ENCODE data around the gene CBARP.
A peak's percentile ranks its signal among the peaks of the same experiment; 100 is the strongest.

The CBARP gene

GRCh38 chr19:1243768-1244692 lies 6.2 kb upstream of the CBARP start:
- TF ChIP-seq SUZ12 (IDR thresholded peaks at IDR 0.05; ENCODE audit: extremely low read depth, insufficient read depth, insufficient read length) (no peak), YY1 (IDR thresholded peaks at IDR 0.05; ENCODE audit: insufficient read depth, insufficient read length) (no peak), ZNF274 (IDR thresholded peaks at IDR 0.05; ENCODE audit: low read depth, low read length) (no peak)
- no peak for DNase-seq (ENCODE audit: low read depth, low spot score)
- H3K4me3 ChIP-seq (ENCODE audit: insufficient read length, low read depth) = no peak overlapping the region
- no peaks in the 10 kb centered on the region for H3K9me3 ChIP-seq (ENCODE audit: insufficient read depth, low read length)
- peak overlapping the region; percentile 53 for H3K9ac ChIP-seq (ENCODE audit: insufficient read length, low read depth)
- H3K27me3 ChIP-seq (ENCODE audit: insufficient read depth, insufficient read length) = peaks cover 9% of the 10 kb centered on the region
- peaks cover 40% of the 10 kb centered on the region for H3K4me1 ChIP-seq (ENCODE audit: insufficient read depth, insufficient read length)
- H3K36me3 ChIP-seq (ENCODE audit: insufficient read depth, insufficient read length, low read length) = peaks cover 32% of the 10 kb centered on the region

DNA sequence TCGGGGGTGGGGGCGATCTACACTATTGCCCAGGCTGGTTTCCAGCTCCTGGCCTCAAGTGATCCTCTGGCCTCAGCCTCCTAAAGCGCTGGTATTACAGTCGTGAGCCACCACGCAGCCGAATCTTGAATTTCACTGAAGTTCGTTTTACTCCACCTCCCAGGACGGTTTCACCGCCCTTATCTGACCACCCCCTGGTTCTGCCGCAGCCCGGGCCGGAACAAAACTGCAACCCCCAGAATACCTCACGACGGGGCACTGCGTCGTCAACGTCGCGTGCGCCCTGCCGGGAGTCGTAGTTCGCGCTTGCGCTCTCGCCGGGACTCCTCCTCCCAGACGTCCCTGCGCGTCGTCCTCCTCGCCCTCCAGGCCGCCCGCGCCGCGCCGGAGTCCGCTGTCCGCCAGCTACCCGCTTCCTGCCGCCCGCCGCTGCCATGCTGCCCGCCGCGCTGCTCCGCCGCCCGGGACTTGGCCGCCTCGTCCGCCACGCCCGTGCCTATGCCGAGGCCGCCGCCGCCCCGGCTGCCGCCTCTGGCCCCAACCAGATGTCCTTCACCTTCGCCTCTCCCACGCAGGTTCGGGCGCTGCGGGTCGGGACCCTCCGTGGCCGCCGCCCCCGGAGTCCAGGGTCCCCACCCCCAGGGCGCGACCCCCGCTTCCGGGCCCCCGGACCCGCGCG lies 3.8 kb upstream of the CBARP start, which contains the start of gene ATP5F1D:
ATP5F1D (plus strand) TSS at position 335 of the 679 bp plus-strand sequence; CDS start at position 435, 100 bp downstream.
- peaks cover 42% of the 10 kb centered on the region for H3K4me1 ChIP-seq (ENCODE audit: insufficient read depth, insufficient read length)
- DNase-seq (ENCODE audit: low read depth, low spot score) = peak; percentile 92
- TF ChIP-seq SUZ12 (IDR thresholded peaks at IDR 0.05; ENCODE audit: extremely low read depth, insufficient read depth, insufficient read length) = no peak
- no peak for TF ChIP-seq ZNF274 (IDR thresholded peaks at IDR 0.05; ENCODE audit: low read depth, low read length)
- no peak for TF ChIP-seq YY1 (IDR thresholded peaks at IDR 0.05; ENCODE audit: insufficient read depth, insufficient read length)
- peak within 1 kb of the TSS; percentile 84 for H3K4me3 ChIP-seq (ENCODE audit: insufficient read length, low read depth)
- no peaks in the 10 kb centered on the region for H3K9me3 ChIP-seq (ENCODE audit: insufficient read depth, low read length)
- H3K27me3 ChIP-seq (ENCODE audit: insufficient read depth, insufficient read length) = peaks cover 14% of the 10 kb centered on the region
- peak within 1 kb of the TSS; percentile 95 for H3K9ac ChIP-seq (ENCODE audit: insufficient read length, low read depth)
- peaks cover 32% of the 10 kb centered on the region for H3K36me3 ChIP-seq (ENCODE audit: insufficient read depth, insufficient read length, low read length)

GRCh38 chr19:1240925-1241324 lies 3.1 kb upstream of the CBARP start:
- H3K9me3 ChIP-seq (ENCODE audit: insufficient read depth, low read length) = no peaks in the 10 kb centered on the region
- peak overlapping the region; percentile 95 for H3K9ac ChIP-seq (ENCODE audit: insufficient read length, low read depth)
- H3K36me3 ChIP-seq (ENCODE audit: insufficient read depth, insufficient read length, low read length) = peaks cover 34% of the 10 kb centered on the region
- no peak for DNase-seq (ENCODE audit: low read depth, low spot score)
- H3K27me3 ChIP-seq (ENCODE audit: insufficient read depth, insufficient read length) = peaks cover 14% of the 10 kb centered on the region
- H3K4me3 ChIP-seq (ENCODE audit: insufficient read length, low read depth) = no peak overlapping the region
- no peak for TF ChIP-seq ZNF274 (IDR thresholded peaks at IDR 0.05; ENCODE audit: low read depth, low read length)
- TF ChIP-seq SUZ12 (IDR thresholded peaks at IDR 0.05; ENCODE audit: extremely low read depth, insufficient read depth, insufficient read length) = no peak
- H3K4me1 ChIP-seq (ENCODE audit: insufficient read depth, insufficient read length) = peaks cover 45% of the 10 kb centered on the region

- Histone ChIP-seq H3K4me1 (ENCODE audit: insufficient read depth, insufficient read length) (peaks cover 46% of the 10 kb centered on the region), H3K4me3 (ENCODE audit: insufficient read length, low read depth) (peak overlapping the region; percentile 37), H3K27me3 (ENCODE audit: insufficient read depth, insufficient read length) (peaks cover 14% of the 10 kb centered on the region), H3K9ac (ENCODE audit: insufficient read length, low read depth) (peak overlapping the region; percentile 80), H3K9me3 (ENCODE audit: insufficient read depth, low read length) (no peaks in the 10 kb centered on the region), H3K36me3 (ENCODE audit: insufficient read depth, insufficient read length, low read length) (peaks cover 38% of the 10 kb centered on the region)
- TF ChIP-seq YY1 (IDR thresholded peaks at IDR 0.05; ENCODE audit: insufficient read depth, insufficient read length) (no peak), SUZ12 (IDR thresholded peaks at IDR 0.05; ENCODE audit: extremely low read depth, insufficient read depth, insufficient read length) (no peak), ZNF274 (IDR thresholded peaks at IDR 0.05; ENCODE audit: low read depth, low read length) (no peak)
- DNase-seq (ENCODE audit: low read depth, low spot score) = peak; percentile 79
Observed at GRCh38 chr19:1239796-1240737, 2.3 kb upstream of the CBARP start.

DNA sequence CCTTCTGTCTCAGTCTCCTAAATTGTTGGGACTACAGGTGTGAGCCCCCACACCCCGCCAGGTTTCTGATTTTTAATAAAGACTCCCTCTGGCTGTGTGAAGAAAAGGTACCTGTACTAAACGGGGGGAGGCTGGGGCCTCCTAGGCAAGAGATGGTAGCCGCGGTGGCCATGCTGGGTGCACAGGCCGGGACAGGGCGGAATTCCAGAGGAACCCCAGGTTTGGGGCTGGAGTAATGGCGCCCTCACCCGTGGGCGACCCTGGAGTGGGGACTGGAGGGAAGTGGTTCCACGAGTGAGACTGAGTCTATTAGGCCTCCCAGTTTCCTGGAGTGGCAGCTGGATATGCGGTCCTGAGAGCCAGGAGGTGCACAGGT lies 1.6 kb upstream of the CBARP start:
- peaks cover 40% of the 10 kb centered on the region for H3K4me1 ChIP-seq (ENCODE audit: insufficient read depth, insufficient read length)
- peaks cover 37% of the 10 kb centered on the region for H3K36me3 ChIP-seq (ENCODE audit: insufficient read depth, insufficient read length, low read length)
- TF ChIP-seq SUZ12 (IDR thresholded peaks at IDR 0.05; ENCODE audit: extremely low read depth, insufficient read depth, insufficient read length) = no peak
- TF ChIP-seq ZNF274 (IDR thresholded peaks at IDR 0.05; ENCODE audit: low read depth, low read length) = no peak
- no peak for TF ChIP-seq YY1 (IDR thresholded peaks at IDR 0.05; ENCODE audit: insufficient read depth, insufficient read length)
- H3K9ac ChIP-seq (ENCODE audit: insufficient read length, low read depth) = peak overlapping the region; percentile 80
- DNase-seq (ENCODE audit: low read depth, low spot score) = no peak
- H3K27me3 ChIP-seq (ENCODE audit: insufficient read depth, insufficient read length) = peaks cover 14% of the 10 kb centered on the region
- H3K9me3 ChIP-seq (ENCODE audit: insufficient read depth, low read length) = no peaks in the 10 kb centered on the region
- H3K4me3 ChIP-seq (ENCODE audit: insufficient read length, low read depth) = no peak overlapping the region

DNA sequence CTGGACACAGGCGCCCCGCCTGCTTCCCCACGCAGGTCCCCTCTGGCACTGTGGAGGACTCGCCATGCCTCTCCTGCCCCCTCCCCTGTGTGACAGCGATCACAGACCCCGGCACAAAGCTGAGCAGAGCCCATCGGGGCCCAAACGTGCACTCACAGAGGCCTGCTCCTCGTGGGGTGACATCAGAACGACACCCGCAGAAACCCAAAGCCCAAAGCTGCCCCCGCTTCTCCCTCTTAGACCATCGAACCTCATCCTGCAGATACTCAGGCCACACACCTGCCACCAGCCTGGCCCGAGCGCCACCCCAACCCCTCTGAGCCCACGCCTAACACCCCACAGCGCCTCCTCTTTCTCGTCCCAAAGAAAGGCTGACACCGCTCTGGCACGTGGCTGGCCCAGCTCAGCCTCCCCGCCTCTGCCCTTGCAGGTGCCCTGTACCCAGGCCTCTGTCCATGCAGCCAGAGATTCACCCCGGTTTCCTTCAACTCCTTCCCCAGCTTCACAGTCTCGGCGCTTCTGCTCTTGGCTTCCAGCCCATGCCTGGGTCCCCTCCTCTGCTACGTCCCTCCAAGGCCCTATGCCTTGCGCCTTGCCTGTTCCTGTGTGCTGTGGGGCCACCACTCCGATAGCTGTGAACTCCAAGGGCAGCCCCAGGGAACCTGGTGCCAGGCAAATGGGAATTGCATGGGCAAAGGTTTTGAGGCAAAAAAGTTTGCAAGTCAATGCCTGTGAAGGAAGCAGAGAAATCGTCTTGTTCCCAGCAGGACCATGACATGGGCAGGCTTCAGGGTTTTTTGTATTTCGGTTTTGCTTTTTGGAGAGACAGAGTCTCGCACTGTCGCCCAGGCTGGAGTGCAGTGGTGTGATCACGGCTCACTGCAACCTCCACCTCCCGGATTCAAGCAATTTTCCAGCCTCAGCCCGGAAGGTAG lies 831 bp upstream of the CBARP start:
- Histone ChIP-seq H3K36me3 (ENCODE audit: insufficient read depth, insufficient read length, low read length) (peaks cover 37% of the 10 kb centered on the region), H3K4me3 (ENCODE audit: insufficient read length, low read depth) (peak overlapping the region; percentile 36)
- no peak for TF ChIP-seq YY1 (IDR thresholded peaks at IDR 0.05; ENCODE audit: insufficient read depth, insufficient read length)
- no peak for TF ChIP-seq ZNF274 (IDR thresholded peaks at IDR 0.05; ENCODE audit: low read depth, low read length)
- no peak for TF ChIP-seq SUZ12 (IDR thresholded peaks at IDR 0.05; ENCODE audit: extremely low read depth, insufficient read depth, insufficient read length)

More for the DNA sequence above, 831 bp upstream of the CBARP start:
- Histone ChIP-seq H3K4me1 (ENCODE audit: insufficient read depth, insufficient read length) (peaks cover 36% of the 10 kb centered on the region), H3K27me3 (ENCODE audit: insufficient read depth, insufficient read length) (peaks cover 14% of the 10 kb centered on the region), H3K9ac (ENCODE audit: insufficient read length, low read depth) (peak overlapping the region; percentile 90), H3K9me3 (ENCODE audit: insufficient read depth, low read length) (no peaks in the 10 kb centered on the region)
- DNase-seq (ENCODE audit: low read depth, low spot score) = no peak

All from NT2/D1 (cell line).